HFFc6 (cell line): Measurements from ENCODE around the gene RPS6KC1. TPM values are rescaled to one million over a fixed set of nuclear protein-coding genes. Genes with fewer than 3 reads are reported as not detected.
"Not testable (repeated sequence)": the region's sequence is repeated elsewhere in the genome, so short reads cannot be mapped to it uniquely, and the experiment has no call there.

Source experiments
- DNase-seq: peaks from one replicate; pipeline ENCODE4 v3.0.0-alpha.2; 2018
- H3K27ac Mint-ChIP-seq: 2 replicates; pipeline ENCODE4 v1.8.0; 2020; ENCODE audit warnings: mild to moderate bottlenecking, mixed read lengths
- H3K27me3 Mint-ChIP-seq: 2 replicates; pipeline ENCODE4 v1.8.0; 2021; ENCODE audit warnings: mild to moderate bottlenecking, moderate library complexity, mixed read lengths; ENCODE audit not compliant: insufficient read depth
- H3K36me3 Mint-ChIP-seq: 2 replicates; pipeline ENCODE4 v1.8.0; 2021; ENCODE audit warnings: low read depth, mixed read lengths
- H3K4me1 Mint-ChIP-seq: 2 replicates; pipeline ENCODE4 v1.8.0; 2020; ENCODE audit warnings: low read depth, mixed read lengths
- H3K4me3 Mint-ChIP-seq: 2 replicates; pipeline ENCODE4 v1.8.0; 2020; ENCODE audit warnings: mild to moderate bottlenecking, moderate library complexity, mixed read lengths
- H3K9me3 Mint-ChIP-seq: 2 replicates; pipeline ENCODE4 v1.8.0; 2020; ENCODE audit warnings: mild to moderate bottlenecking, mixed read lengths
- CTCF ChIP-seq: fragments of 200-600 bp; sonication (generic); IDR thresholded peaks from 2 replicates; pipeline ENCODE4 v1.5.0; 2021; ENCODE audit warnings: antibody characterized with exemption, mild to moderate bottlenecking
- total RNA-seq, 6 experiments: library from RNA; stranded (reverse); fragmentation: NEBNext Ultra II Directional; extraction: Animal tissue kit (Norgen Biotek cat#: 25700); gene quantifications; 2 replicates in 1 of 6; 3 replicates in 5 of 6; pipeline ENCODE4 v1.2.3, GENCODE V29; 2021

Gene RPS6KC1
- total RNA-seq, 6 experiments from 2014 or later = 15.6 to 18.3 (median 17.3) TPM

GRCh38 chr1:213015099-213016050 is 35.7 kb upstream of the RPS6KC1 start, which contains the start of gene ANGEL2:
ANGEL2 (minus strand) TSS chr1:213015867; CDS start chr1:213015671, 196 bp downstream.
- Mint-ChIP-seq H3K36me3 (no peaks in the 10 kb centered on the region), H3K4me3 (peak within 1 kb of the TSS; percentile 100), H3K27me3 (peaks cover 7% of the 10 kb centered on the region; the same call in 1 of the 2 replicates), H3K9me3 (no peaks in the 10 kb centered on the region), H3K4me1 (peaks cover 13% of the 10 kb centered on the region), H3K27ac (peak within 1 kb of the TSS; percentile 99)
- TF ChIP-seq CTCF = no peak
- peak; percentile 97 for DNase-seq

GRCh38 chr1:213017447-213018273 is 33.4 kb upstream of the RPS6KC1 start:
- H3K36me3 Mint-ChIP-seq = no peaks in the 10 kb centered on the region
- DNase-seq = no peak
- H3K4me1 Mint-ChIP-seq = peaks cover 13% of the 10 kb centered on the region
- H3K9me3 Mint-ChIP-seq = no peaks in the 10 kb centered on the region
- no peak overlapping the region for H3K27ac Mint-ChIP-seq
- no peak overlapping the region for H3K4me3 Mint-ChIP-seq
- peaks cover 7% of the 10 kb centered on the region; the same call in 1 of the 2 replicates for H3K27me3 Mint-ChIP-seq
- no peak for TF ChIP-seq CTCF

GRCh38 chr1:213019450-213019849 is 31.6 kb upstream of the RPS6KC1 start:
- no peak for TF ChIP-seq CTCF
- H3K4me3 Mint-ChIP-seq = no peak overlapping the region
- H3K9me3 Mint-ChIP-seq = no peaks in the 10 kb centered on the region
- H3K27me3 Mint-ChIP-seq = peaks cover 7% of the 10 kb centered on the region; the same call in 1 of the 2 replicates
- H3K4me1 Mint-ChIP-seq = peaks cover 2% of the 10 kb centered on the region; the same call in 1 of the 2 replicates
- no peak overlapping the region for H3K27ac Mint-ChIP-seq
- DNase-seq = no peak
- H3K36me3 Mint-ChIP-seq = no peaks in the 10 kb centered on the region

GRCh38 chr1:213020016-213020415 is 31.0 kb upstream of the RPS6KC1 start:
- DNase-seq = no peak
- Mint-ChIP-seq H3K9me3 (no peaks in the 10 kb centered on the region), H3K36me3 (no peaks in the 10 kb centered on the region), H3K4me1 (no peaks in the 10 kb centered on the region), H3K27me3 (peaks cover 7% of the 10 kb centered on the region; the same call in 1 of the 2 replicates), H3K4me3 (no peak overlapping the region), H3K27ac (no peak overlapping the region)
- TF ChIP-seq CTCF = no peak

- DNase-seq, H3K4me1 Mint-ChIP-seq, H3K4me3 Mint-ChIP-seq, H3K36me3 Mint-ChIP-seq, H3K27ac Mint-ChIP-seq, H3K9me3 Mint-ChIP-seq: not testable (repeated sequence)
- peaks cover 23% of the 10 kb centered on the region for H3K27me3 Mint-ChIP-seq
Observed at GRCh38 chr1:213027024-213027423, 24.0 kb upstream of the RPS6KC1 start.
